ENCODE results near the gene ARPP21. TPM values are rescaled to one million over a fixed set of nuclear protein-coding genes. Genes with fewer than 3 reads are reported as not detected.

Gene ARPP21
- total RNA-seq, 1 experiment from 2014 or later = not detected

DNA sequence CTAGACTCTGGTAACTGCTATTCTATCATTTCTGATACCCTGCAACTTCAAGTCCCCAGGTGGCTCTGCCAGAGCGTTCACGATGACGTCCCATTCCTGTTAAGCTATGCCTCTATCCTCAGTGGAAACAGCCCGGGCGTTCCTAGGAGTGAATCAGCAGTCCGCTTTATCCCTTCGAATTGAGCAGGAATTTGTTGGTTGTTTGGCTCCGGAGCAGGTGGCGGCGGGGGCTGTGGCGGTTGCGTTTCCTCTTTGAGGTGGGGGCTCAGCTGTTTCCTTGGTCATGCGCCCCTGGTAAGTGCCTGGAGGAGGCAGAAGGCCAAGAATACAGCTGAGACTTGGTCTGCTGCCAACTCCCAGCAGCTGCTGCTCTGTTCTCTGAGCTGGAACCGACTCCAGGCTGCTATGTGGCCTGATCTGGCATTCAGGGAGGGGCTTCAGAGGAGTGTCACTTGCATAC, 25.2 kb downstream of the ARPP21 start:
- Mint-ChIP-seq H3K36me3 (no peaks in the 10 kb centered on the region), H3K4me3 (no peak overlapping the region), H3K27me3 (ENCODE audit: low read depth) (no peaks in the 10 kb centered on the region), H3K9me3 (no peaks in the 10 kb centered on the region), H3K4me1 (peaks cover 11% of the 10 kb centered on the region), H3K27ac (no peak overlapping the region; the same call in 1 of the 2 replicates)
- CTCF ChIA-PET = interaction anchor here (1.1 kb wide), 1 partner anchor 244 kb away, joined by 6 read pairs; no protein-coding TSS in a partner anchor
- peak; percentile 92 for ATAC-seq
- TF ChIP-seq NFYB (CRISPR knock-in tag; conservative IDR thresholded peaks at IDR 0.05; ENCODE audit: low read depth) = no peak
- POLR2A ChIA-PET = no interaction called here
- peak; percentile 32 for DNase-seq (ENCODE audit: low spot score)

DNA sequence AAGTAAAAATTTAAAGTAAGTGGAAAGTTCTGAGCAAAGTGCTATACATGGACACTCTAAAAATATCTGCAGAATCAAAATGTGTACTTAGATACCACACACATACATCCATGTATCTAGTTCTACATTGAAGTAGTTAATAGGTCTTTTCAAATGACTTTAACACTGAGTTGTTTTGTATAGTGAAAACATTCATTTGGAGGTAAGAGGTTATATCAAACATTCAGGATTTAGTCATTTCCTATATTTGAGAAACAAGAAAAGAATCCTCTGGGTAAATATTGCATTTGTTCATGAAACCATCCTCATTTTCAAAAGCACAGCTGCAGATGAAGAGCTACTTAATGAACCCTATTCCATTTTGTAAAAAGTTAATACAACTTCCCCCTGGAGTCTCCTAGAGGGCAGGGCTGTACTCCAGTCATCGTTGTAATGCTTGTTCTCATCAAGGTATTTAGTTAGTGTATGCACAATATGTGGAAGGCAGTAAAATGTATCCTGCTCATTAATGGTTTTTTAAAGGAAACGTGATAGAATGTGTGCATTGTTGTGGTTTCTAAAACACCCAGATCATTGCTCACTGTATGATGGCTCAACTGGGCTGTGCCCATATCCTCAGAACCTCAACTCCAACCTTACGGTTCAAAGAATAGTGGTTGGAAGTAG, 26.2 kb downstream of the ARPP21 start:
- CTCF ChIA-PET = interaction anchor here (0.6 kb wide), 1 partner anchor 121 kb away, joined by 3 read pairs; no protein-coding TSS in a partner anchor
- H3K27ac Mint-ChIP-seq = no peak overlapping the region
- no peaks in the 10 kb centered on the region for H3K36me3 Mint-ChIP-seq
- H3K4me1 Mint-ChIP-seq = peaks cover 11% of the 10 kb centered on the region
- POLR2A ChIA-PET = no interaction called here
- ATAC-seq (no peak), DNase-seq (ENCODE audit: low spot score) (no peak)
- H3K4me3 Mint-ChIP-seq = no peak overlapping the region
- no peaks in the 10 kb centered on the region for H3K27me3 Mint-ChIP-seq (ENCODE audit: low read depth)
- no peak for TF ChIP-seq GRHL2 (CRISPR knock-in tag; IDR thresholded peaks at IDR 0.05; ENCODE audit: insufficient replicate concordance, severe bottlenecking)
- TF ChIP-seq NR1H2 (CRISPR knock-in tag; IDR thresholded peaks at IDR 0.05) = no peak
- no peak for TF ChIP-seq ATF1 (CRISPR knock-in tag; IDR thresholded peaks at IDR 0.05)
- TF ChIP-seq OVOL2 (CRISPR knock-in tag; IDR thresholded peaks at IDR 0.05; ENCODE audit: borderline replicate concordance) = no peak
- TF ChIP-seq, protein P1, sequence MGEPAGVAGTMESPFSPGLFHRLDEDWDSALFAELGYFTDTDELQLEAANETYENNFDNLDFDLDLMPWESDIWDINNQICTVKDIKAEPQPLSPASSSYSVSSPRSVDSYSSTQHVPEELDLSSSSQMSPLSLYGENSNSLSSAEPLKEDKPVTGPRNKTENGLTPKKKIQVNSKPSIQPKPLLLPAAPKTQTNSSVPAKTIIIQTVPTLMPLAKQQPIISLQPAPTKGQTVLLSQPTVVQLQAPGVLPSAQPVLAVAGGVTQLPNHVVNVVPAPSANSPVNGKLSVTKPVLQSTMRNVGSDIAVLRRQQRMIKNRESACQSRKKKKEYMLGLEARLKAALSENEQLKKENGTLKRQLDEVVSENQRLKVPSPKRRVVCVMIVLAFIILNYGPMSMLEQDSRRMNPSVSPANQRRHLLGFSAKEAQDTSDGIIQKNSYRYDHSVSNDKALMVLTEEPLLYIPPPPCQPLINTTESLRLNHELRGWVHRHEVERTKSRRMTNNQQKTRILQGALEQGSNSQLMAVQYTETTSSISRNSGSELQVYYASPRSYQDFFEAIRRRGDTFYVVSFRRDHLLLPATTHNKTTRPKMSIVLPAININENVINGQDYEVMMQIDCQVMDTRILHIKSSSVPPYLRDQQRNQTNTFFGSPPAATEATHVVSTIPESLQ (CRISPR knock-in tag; IDR thresholded peaks at IDR 0.05) = no peak
- TF ChIP-seq, protein P2, sequence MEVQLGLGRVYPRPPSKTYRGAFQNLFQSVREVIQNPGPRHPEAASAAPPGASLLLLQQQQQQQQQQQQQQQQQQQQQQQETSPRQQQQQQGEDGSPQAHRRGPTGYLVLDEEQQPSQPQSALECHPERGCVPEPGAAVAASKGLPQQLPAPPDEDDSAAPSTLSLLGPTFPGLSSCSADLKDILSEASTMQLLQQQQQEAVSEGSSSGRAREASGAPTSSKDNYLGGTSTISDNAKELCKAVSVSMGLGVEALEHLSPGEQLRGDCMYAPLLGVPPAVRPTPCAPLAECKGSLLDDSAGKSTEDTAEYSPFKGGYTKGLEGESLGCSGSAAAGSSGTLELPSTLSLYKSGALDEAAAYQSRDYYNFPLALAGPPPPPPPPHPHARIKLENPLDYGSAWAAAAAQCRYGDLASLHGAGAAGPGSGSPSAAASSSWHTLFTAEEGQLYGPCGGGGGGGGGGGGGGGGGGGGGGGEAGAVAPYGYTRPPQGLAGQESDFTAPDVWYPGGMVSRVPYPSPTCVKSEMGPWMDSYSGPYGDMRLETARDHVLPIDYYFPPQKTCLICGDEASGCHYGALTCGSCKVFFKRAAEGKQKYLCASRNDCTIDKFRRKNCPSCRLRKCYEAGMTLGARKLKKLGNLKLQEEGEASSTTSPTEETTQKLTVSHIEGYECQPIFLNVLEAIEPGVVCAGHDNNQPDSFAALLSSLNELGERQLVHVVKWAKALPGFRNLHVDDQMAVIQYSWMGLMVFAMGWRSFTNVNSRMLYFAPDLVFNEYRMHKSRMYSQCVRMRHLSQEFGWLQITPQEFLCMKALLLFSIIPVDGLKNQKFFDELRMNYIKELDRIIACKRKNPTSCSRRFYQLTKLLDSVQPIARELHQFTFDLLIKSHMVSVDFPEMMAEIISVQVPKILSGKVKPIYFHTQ (CRISPR knock-in tag; IDR thresholded peaks at IDR 0.05) = no peak
- no peak for TF ChIP-seq ZNF317 (CRISPR knock-in tag; IDR thresholded peaks at IDR 0.05; ENCODE audit: borderline replicate concordance, low read depth)
- no peak for TF ChIP-seq ETV6 (CRISPR knock-in tag; IDR thresholded peaks at IDR 0.05)
- TF ChIP-seq ZNF138 (CRISPR knock-in tag; conservative IDR thresholded peaks at IDR 0.05) = no peak
- TF ChIP-seq SMAD4 (CRISPR knock-in tag; IDR thresholded peaks at IDR 0.05) = no peak
- H3K9me3 Mint-ChIP-seq = no peaks in the 10 kb centered on the region

DNA sequence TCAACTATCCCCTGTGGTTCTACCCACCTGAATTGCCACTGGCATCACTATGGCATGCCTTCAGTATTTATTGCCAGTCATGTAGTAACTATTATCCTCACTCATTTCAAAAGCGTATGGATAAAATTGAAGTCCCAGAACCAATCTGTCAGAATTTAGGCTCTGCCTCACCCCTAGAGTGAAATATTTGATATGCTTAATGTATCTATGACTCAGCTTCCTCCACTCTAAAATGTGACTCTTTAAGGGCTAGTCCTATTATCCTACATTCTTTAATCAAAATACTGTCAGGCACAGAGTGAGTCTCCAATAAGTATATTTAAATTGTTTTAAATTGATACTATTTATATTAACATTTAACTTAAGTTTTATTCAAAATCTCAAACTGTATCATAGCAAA, 27.6 kb downstream of the ARPP21 start:
- ATAC-seq (no peak), DNase-seq (ENCODE audit: low spot score) (no peak)
- H3K9me3 Mint-ChIP-seq = no peaks in the 10 kb centered on the region
- H3K36me3 Mint-ChIP-seq = no peaks in the 10 kb centered on the region
- CTCF ChIA-PET = no interaction called here
- no peak overlapping the region for H3K4me3 Mint-ChIP-seq
- peaks cover 11% of the 10 kb centered on the region for H3K4me1 Mint-ChIP-seq
- no peak overlapping the region for H3K27ac Mint-ChIP-seq
- POLR2A ChIA-PET = no interaction called here
- no peaks in the 10 kb centered on the region for H3K27me3 Mint-ChIP-seq (ENCODE audit: low read depth)
- TF ChIP-seq, protein P1 (CRISPR knock-in tag; IDR thresholded peaks at IDR 0.05) = no peak
- TF ChIP-seq GABPB1 (CRISPR knock-in tag; IDR thresholded peaks at IDR 0.05) (no peak), FOXP1 (CRISPR knock-in tag; IDR thresholded peaks at IDR 0.05; ENCODE audit: borderline replicate concordance) (no peak), RORB (CRISPR knock-in tag; IDR thresholded peaks at IDR 0.05) (no peak), ESRRA (CRISPR knock-in tag; IDR thresholded peaks at IDR 0.05; ENCODE audit: borderline replicate concordance) (no peak)
- TF ChIP-seq, protein P3, sequence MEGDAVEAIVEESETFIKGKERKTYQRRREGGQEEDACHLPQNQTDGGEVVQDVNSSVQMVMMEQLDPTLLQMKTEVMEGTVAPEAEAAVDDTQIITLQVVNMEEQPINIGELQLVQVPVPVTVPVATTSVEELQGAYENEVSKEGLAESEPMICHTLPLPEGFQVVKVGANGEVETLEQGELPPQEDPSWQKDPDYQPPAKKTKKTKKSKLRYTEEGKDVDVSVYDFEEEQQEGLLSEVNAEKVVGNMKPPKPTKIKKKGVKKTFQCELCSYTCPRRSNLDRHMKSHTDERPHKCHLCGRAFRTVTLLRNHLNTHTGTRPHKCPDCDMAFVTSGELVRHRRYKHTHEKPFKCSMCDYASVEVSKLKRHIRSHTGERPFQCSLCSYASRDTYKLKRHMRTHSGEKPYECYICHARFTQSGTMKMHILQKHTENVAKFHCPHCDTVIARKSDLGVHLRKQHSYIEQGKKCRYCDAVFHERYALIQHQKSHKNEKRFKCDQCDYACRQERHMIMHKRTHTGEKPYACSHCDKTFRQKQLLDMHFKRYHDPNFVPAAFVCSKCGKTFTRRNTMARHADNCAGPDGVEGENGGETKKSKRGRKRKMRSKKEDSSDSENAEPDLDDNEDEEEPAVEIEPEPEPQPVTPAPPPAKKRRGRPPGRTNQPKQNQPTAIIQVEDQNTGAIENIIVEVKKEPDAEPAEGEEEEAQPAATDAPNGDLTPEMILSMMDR (IDR thresholded peaks at IDR 0.05) = no peak
- TF ChIP-seq, protein P4, sequence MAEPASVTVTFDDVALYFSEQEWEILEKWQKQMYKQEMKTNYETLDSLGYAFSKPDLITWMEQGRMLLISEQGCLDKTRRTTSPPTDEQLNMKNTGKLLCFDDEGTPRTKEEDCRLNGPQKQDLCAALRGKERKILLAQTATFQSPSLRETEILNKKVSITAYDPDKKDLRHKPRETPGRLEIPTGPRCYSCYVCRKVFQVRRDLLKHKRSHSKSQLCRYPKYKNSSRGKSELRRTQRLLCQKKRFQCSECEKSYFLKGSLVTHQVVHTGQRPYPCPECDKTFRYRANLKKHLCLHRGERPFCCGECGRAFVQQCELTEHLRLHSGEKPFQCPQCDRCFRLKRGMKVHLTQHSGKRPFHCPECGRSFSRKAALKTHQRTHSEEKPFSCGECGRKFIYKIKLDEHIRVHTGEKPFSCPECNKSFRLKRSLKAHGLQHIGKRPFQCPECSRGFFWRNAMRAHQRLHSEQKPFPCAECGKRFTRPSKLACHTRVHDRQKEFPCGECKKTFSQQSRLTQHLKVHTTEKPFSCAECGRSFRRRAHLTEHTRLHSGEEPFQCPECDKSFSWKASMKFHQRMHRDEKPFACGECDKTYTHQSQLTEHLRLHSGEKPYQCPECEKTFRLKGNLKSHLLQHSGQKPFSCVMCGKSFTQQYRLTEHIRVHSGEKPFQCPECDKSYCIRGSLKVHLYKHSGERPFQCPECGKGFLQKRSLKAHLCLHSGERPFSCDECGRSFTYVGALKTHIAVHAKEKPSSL (CRISPR knock-in tag; conservative IDR thresholded peaks at IDR 0.05) = no peak
- TF ChIP-seq, protein P5, sequence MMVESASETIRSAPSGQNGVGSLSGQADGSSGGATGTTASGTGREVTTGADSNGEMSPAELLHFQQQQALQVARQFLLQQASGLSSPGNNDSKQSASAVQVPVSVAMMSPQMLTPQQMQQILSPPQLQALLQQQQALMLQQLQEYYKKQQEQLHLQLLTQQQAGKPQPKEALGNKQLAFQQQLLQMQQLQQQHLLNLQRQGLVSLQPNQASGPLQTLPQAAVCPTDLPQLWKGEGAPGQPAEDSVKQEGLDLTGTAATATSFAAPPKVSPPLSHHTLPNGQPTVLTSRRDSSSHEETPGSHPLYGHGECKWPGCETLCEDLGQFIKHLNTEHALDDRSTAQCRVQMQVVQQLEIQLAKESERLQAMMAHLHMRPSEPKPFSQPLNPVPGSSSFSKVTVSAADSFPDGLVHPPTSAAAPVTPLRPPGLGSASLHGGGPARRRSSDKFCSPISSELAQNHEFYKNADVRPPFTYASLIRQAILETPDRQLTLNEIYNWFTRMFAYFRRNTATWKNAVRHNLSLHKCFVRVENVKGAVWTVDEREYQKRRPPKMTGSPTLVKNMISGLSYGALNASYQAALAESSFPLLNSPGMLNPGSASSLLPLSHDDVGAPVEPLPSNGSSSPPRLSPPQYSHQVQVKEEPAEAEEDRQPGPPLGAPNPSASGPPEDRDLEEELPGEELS (CRISPR knock-in tag; IDR thresholded peaks at IDR 0.05) = no peak

All from WTC11 (cell line).